ENCODE data around the gene HIVEP1. TPM values are rescaled to one million over a fixed set of nuclear protein-coding genes. Genes with fewer than 3 reads are reported as not detected.

The HIVEP1 gene
- total RNA-seq, 1 experiment from 2014 or later: 24.3 TPM

DNA sequence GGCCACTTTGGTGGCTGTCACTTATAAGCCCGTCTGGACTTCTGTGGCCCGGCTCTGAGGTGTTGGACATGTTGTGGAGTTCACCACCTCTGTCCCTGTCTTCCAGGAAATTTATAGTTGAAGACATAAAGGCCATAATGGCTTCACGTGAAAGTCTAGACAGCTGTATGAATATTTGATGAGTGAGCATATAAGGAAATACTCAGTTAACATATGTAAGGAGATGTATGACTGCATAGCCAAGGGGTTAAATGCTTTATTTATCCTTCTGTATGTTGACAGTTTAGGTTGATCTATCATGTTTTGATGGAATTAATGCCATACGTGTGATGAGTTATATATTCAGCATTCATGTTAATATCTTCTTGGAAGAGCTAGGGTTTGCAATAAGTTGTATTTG, 16.1 kb downstream of the HIVEP1 start (continued):
- TF ChIP-seq, protein P1, sequence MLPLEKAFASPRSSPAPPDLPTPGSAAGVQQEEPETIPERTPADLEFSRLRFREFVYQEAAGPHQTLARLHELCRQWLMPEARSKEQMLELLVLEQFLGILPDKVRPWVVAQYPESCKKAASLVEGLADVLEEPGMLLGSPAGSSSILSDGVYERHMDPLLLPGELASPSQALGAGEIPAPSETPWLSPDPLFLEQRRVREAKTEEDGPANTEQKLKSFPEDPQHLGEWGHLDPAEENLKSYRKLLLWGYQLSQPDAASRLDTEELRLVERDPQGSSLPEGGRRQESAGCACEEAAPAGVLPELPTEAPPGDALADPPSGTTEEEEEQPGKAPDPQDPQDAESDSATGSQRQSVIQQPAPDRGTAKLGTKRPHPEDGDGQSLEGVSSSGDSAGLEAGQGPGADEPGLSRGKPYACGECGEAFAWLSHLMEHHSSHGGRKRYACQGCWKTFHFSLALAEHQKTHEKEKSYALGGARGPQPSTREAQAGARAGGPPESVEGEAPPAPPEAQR (CRISPR knock-in tag; IDR thresholded peaks at IDR 0.05): no peak

DNA sequence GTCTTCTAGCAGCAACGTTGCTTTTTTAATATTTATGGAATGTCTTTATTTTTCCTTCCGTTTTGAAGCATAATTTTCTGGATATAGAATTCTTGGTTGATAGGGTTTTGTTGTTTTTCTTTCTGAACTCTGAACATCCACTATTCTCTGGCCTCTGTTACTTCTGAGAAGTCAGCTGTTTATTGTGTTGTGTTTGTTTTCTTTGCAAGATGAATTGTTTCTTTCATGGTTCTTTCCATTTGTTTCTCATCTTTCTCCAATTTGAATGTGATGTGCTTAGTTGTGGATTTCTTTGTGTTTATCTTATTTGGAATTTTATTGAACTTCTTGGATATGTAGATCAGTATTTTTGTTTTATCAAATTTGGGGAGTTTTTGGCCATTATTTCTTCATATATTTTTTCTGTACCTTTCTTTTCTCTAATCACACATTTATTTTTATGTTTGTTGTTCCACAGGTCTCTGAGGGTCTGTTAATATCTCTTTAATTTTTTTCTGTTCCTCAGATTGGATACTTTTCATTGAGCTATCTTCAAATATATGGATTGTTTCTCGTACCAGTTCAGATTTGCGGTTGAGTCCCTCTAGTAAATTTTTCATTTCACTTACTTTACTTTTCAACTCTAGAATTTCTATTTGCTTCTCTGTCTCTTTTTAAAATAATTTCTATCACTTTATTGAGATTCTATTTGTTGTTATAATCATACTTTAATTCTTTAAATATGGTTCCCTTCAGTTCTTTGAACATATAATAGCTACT, 18.0 kb downstream of the HIVEP1 start:
- peak overlapping the region; percentile 17; the same call in 1 of the 2 replicates for H3K27ac Mint-ChIP-seq
- H3K4me1 Mint-ChIP-seq: peaks cover 47% of the 10 kb centered on the region
- ATAC-seq (no peak), DNase-seq (ENCODE audit: low spot score) (no peak)
- peaks cover 19% of the 10 kb centered on the region for H3K36me3 Mint-ChIP-seq
- CTCF ChIA-PET: no interaction called here
- no peak overlapping the region for H3K4me3 Mint-ChIP-seq
- POLR2A ChIA-PET: interaction anchor here (0.6 kb wide), 1 partner anchor 61 kb away, joined by 3 read pairs; no protein-coding TSS in a partner anchor
- no peak for TF ChIP-seq ZNF423 (CRISPR knock-in tag; IDR thresholded peaks at IDR 0.05)
- no peak for TF ChIP-seq NFE2L1 (CRISPR knock-in tag; IDR thresholded peaks at IDR 0.05)
- TF ChIP-seq SMAD4 (CRISPR knock-in tag; IDR thresholded peaks at IDR 0.05): no peak
- TF ChIP-seq SOX15 (CRISPR knock-in tag; IDR thresholded peaks at IDR 0.05): no peak
- TF ChIP-seq, protein P2, sequence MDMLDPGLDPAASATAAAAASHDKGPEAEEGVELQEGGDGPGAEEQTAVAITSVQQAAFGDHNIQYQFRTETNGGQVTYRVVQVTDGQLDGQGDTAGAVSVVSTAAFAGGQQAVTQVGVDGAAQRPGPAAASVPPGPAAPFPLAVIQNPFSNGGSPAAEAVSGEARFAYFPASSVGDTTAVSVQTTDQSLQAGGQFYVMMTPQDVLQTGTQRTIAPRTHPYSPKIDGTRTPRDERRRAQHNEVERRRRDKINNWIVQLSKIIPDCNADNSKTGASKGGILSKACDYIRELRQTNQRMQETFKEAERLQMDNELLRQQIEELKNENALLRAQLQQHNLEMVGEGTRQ (CRISPR knock-in tag; IDR thresholded peaks at IDR 0.05): no peak
- TF ChIP-seq, protein P3, sequence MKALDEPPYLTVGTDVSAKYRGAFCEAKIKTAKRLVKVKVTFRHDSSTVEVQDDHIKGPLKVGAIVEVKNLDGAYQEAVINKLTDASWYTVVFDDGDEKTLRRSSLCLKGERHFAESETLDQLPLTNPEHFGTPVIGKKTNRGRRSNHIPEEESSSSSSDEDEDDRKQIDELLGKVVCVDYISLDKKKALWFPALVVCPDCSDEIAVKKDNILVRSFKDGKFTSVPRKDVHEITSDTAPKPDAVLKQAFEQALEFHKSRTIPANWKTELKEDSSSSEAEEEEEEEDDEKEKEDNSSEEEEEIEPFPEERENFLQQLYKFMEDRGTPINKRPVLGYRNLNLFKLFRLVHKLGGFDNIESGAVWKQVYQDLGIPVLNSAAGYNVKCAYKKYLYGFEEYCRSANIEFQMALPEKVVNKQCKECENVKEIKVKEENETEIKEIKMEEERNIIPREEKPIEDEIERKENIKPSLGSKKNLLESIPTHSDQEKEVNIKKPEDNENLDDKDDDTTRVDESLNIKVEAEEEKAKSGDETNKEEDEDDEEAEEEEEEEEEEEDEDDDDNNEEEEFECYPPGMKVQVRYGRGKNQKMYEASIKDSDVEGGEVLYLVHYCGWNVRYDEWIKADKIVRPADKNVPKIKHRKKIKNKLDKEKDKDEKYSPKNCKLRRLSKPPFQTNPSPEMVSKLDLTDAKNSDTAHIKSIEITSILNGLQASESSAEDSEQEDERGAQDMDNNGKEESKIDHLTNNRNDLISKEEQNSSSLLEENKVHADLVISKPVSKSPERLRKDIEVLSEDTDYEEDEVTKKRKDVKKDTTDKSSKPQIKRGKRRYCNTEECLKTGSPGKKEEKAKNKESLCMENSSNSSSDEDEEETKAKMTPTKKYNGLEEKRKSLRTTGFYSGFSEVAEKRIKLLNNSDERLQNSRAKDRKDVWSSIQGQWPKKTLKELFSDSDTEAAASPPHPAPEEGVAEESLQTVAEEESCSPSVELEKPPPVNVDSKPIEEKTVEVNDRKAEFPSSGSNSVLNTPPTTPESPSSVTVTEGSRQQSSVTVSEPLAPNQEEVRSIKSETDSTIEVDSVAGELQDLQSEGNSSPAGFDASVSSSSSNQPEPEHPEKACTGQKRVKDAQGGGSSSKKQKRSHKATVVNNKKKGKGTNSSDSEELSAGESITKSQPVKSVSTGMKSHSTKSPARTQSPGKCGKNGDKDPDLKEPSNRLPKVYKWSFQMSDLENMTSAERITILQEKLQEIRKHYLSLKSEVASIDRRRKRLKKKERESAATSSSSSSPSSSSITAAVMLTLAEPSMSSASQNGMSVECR (CRISPR knock-in tag; IDR thresholded peaks at IDR 0.05; ENCODE audit: borderline replicate concordance): no peak
- TF ChIP-seq IRF2 (CRISPR knock-in tag; IDR thresholded peaks at IDR 0.05; ENCODE audit: borderline replicate concordance, low read depth): no peak
- TF ChIP-seq, protein P4, sequence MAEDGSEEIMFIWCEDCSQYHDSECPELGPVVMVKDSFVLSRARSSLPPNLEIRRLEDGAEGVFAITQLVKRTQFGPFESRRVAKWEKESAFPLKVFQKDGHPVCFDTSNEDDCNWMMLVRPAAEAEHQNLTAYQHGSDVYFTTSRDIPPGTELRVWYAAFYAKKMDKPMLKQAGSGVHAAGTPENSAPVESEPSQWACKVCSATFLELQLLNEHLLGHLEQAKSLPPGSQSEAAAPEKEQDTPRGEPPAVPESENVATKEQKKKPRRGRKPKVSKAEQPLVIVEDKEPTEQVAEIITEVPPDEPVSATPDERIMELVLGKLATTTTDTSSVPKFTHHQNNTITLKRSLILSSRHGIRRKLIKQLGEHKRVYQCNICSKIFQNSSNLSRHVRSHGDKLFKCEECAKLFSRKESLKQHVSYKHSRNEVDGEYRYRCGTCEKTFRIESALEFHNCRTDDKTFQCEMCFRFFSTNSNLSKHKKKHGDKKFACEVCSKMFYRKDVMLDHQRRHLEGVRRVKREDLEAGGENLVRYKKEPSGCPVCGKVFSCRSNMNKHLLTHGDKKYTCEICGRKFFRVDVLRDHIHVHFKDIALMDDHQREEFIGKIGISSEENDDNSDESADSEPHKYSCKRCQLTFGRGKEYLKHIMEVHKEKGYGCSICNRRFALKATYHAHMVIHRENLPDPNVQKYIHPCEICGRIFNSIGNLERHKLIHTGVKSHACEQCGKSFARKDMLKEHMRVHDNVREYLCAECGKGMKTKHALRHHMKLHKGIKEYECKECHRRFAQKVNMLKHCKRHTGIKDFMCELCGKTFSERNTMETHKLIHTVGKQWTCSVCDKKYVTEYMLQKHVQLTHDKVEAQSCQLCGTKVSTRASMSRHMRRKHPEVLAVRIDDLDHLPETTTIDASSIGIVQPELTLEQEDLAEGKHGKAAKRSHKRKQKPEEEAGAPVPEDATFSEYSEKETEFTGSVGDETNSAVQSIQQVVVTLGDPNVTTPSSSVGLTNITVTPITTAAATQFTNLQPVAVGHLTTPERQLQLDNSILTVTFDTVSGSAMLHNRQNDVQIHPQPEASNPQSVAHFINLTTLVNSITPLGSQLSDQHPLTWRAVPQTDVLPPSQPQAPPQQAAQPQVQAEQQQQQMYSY (CRISPR knock-in tag; IDR thresholded peaks at IDR 0.05): no peak
- no peak for TF ChIP-seq CREB1 (CRISPR knock-in tag; IDR thresholded peaks at IDR 0.05)
- peaks cover 5% of the 10 kb centered on the region for H3K9me3 Mint-ChIP-seq
- no peaks in the 10 kb centered on the region for H3K27me3 Mint-ChIP-seq (ENCODE audit: low read depth)

DNA sequence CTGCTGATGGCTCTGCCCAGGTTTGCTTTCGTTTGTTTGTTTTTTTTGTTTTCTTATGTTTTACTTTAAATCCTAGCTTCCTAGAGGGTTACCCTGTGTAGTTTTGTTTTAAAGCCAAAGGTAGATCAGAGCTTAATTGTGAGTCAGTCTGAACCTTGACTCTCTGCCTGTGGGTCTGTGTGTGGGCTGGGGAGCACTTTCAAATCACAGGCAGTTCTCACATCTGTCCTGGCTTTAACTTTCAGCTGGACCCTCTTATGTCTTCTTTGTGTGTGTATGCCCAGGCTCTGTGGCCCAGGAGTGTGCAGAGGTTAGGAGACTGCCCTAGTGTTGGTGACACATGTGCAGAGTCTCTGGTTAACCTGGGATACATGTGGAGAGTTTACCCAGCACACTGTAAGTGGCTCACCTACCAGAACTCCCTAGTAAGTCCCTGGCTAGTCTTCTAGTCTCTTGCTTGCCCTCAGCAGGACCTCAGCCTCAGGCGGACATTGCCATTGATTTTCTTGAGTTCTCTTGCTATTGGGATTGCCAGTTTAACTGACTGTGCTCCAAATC, 19.0 kb downstream of the HIVEP1 start:
- H3K27ac Mint-ChIP-seq: peak overlapping the region; percentile 69
- H3K36me3 Mint-ChIP-seq: peaks cover 17% of the 10 kb centered on the region
- no peaks in the 10 kb centered on the region for H3K27me3 Mint-ChIP-seq (ENCODE audit: low read depth)
- ATAC-seq (no peak; the same call in 1 of the 2 replicates), DNase-seq (ENCODE audit: low spot score) (no peak)
- no peak overlapping the region for H3K4me3 Mint-ChIP-seq
- ChIA-PET POLR2A (no interaction called here), CTCF (no interaction called here)
- peaks cover 5% of the 10 kb centered on the region for H3K9me3 Mint-ChIP-seq
- H3K4me1 Mint-ChIP-seq: peaks cover 45% of the 10 kb centered on the region
- TF ChIP-seq SOX15 (CRISPR knock-in tag; IDR thresholded peaks at IDR 0.05) (no peak), RORB (CRISPR knock-in tag; IDR thresholded peaks at IDR 0.05) (no peak), NFE2L1 (CRISPR knock-in tag; IDR thresholded peaks at IDR 0.05) (no peak), ESRRA (CRISPR knock-in tag; IDR thresholded peaks at IDR 0.05; ENCODE audit: borderline replicate concordance) (no peak)
- TF ChIP-seq, protein P5, sequence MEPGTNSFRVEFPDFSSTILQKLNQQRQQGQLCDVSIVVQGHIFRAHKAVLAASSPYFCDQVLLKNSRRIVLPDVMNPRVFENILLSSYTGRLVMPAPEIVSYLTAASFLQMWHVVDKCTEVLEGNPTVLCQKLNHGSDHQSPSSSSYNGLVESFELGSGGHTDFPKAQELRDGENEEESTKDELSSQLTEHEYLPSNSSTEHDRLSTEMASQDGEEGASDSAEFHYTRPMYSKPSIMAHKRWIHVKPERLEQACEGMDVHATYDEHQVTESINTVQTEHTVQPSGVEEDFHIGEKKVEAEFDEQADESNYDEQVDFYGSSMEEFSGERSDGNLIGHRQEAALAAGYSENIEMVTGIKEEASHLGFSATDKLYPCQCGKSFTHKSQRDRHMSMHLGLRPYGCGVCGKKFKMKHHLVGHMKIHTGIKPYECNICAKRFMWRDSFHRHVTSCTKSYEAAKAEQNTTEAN (CRISPR knock-in tag; IDR thresholded peaks at IDR 0.05): no peak
- TF ChIP-seq, protein P6, sequence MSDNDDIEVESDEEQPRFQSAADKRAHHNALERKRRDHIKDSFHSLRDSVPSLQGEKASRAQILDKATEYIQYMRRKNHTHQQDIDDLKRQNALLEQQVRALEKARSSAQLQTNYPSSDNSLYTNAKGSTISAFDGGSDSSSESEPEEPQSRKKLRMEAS (CRISPR knock-in tag; IDR thresholded peaks at IDR 0.05): no peak
- TF ChIP-seq, protein P3 (CRISPR knock-in tag; IDR thresholded peaks at IDR 0.05; ENCODE audit: borderline replicate concordance): no peak

Data from WTC11 (cell line).